Muscle of leg (tissue), 11 donors: ENCODE data around the gene DHRS4L2. TPM values are rescaled to one million over a fixed set of nuclear protein-coding genes. Genes with fewer than 3 reads are reported as not detected.
A peak's percentile ranks its signal among the peaks of the same experiment; 100 is the strongest.
"Not testable (repeated sequence)": the region's sequence is repeated elsewhere in the genome, so short reads cannot be mapped to it uniquely, and the experiment has no call there.

Source experiments
- DNase-seq: peaks from one replicate; pipeline ENCODE4 v3.0.0; 2013
- H3K27ac ChIP-seq: one replicate; pipeline ENCODE4 v1.5.1; 2013; ENCODE audit warnings: mild to moderate bottlenecking, low read length, control low read depth
- H3K27me3 ChIP-seq: one replicate; pipeline ENCODE4 v1.6.1; 2013; ENCODE audit warnings: low read length; ENCODE audit not compliant: control insufficient read depth, insufficient read depth
- H3K36me3 ChIP-seq: one replicate; pipeline ENCODE4 v1.6.1; 2013; ENCODE audit warnings: low read length; ENCODE audit not compliant: control insufficient read depth, insufficient read depth
- H3K4me1 ChIP-seq: one replicate; pipeline ENCODE4 v1.6.1; 2013; ENCODE audit warnings: low read length; ENCODE audit not compliant: control insufficient read depth, insufficient read depth
- H3K4me3 ChIP-seq: one replicate; pipeline ENCODE4 v1.5.1; 2013; ENCODE audit warnings: low read length, control low read depth
- H3K9me3 ChIP-seq: replicated peaks from 2 replicates; pipeline ENCODE4 v1.6.1; 2013; ENCODE audit warnings: low read depth, low read length; ENCODE audit not compliant: control insufficient read depth
- WGBS: methylation state at CpG from one replicate; pipeline ENCODE4 v1.1.5; 2013; ENCODE audit warnings: missing lambda C conversion rate; ENCODE audit not compliant: insufficient coverage; 5-methylcytosine and 5-hydroxymethylcytosine counted together
- polyA plus RNA-seq, 8 donors: library from polyadenylated mRNA; unstranded; fragments of 120-200 nt; gene quantifications; one replicate each; pipeline versions ENCODE4 v1.2.1 to v1.2.3, GENCODE V29; 2013; ENCODE audit warnings: inconsistent platforms in 1 of 8, low replicate concordance in 1 of 8; ENCODE audit not compliant: insufficient read length in 8 of 8, insufficient read depth in 1 of 8
- total RNA-seq: library from RNA; stranded (reverse); fragments of 120-200 nt; gene quantifications from one replicate; pipeline ENCODE4 v1.2.4, GENCODE V29; 2013

Gene DHRS4L2
- total and polyA plus RNA-seq, 9 donors: 8.8 to 16.3 (median 13.7) TPM

- H3K4me1 ChIP-seq, H3K36me3 ChIP-seq, H3K27ac ChIP-seq, H3K4me3 ChIP-seq, H3K9me3 ChIP-seq, H3K27me3 ChIP-seq, DNase-seq: not testable (repeated sequence)
Measured at GRCh38 chr14:23996009-23996408, 7.3 kb downstream of the DHRS4L2 start.

GRCh38 chr14:23996825-23997224, 8.1 kb downstream of the DHRS4L2 start:
- H3K4me1 ChIP-seq, H3K27ac ChIP-seq, H3K4me3 ChIP-seq, H3K27me3 ChIP-seq, H3K36me3 ChIP-seq, DNase-seq, H3K9me3 ChIP-seq: not testable (repeated sequence)
- no CpG with 5 or more reads among the region's 2 CpGs for WGBS

- H3K4me1 ChIP-seq, DNase-seq, H3K9me3 ChIP-seq, H3K4me3 ChIP-seq, H3K27me3 ChIP-seq, H3K27ac ChIP-seq, H3K36me3 ChIP-seq: not testable (repeated sequence)
- no CpG with 5 or more reads among the region's 5 CpGs for WGBS
Measured at GRCh38 chr14:23999640-24000039, 10.9 kb downstream of the DHRS4L2 start.

- H3K27me3 ChIP-seq, H3K4me3 ChIP-seq, H3K9me3 ChIP-seq, H3K4me1 ChIP-seq, H3K36me3 ChIP-seq, DNase-seq, H3K27ac ChIP-seq: not testable (repeated sequence)
Measured at GRCh38 chr14:24001078-24001477, 12.3 kb downstream of the DHRS4L2 start.

- not testable (repeated sequence) for H3K27me3 ChIP-seq, H3K27ac ChIP-seq, H3K4me3 ChIP-seq, H3K4me1 ChIP-seq, H3K36me3 ChIP-seq, DNase-seq, H3K9me3 ChIP-seq
- WGBS: no CpG with 5 or more reads among the region's 2 CpGs
Measured at GRCh38 chr14:24001679-24002078, 12.9 kb downstream of the DHRS4L2 start.

- not testable (repeated sequence) for H3K36me3 ChIP-seq, DNase-seq, H3K9me3 ChIP-seq, H3K4me1 ChIP-seq, H3K27me3 ChIP-seq, H3K27ac ChIP-seq
- no CpG with 5 or more reads among the region's 15 CpGs for WGBS
- peak overlapping the region; percentile 32 for H3K4me3 ChIP-seq
Measured at GRCh38 chr14:24006471-24006816, 17.7 kb downstream of the DHRS4L2 start.

- H3K9me3 ChIP-seq, H3K36me3 ChIP-seq, H3K27ac ChIP-seq, H3K27me3 ChIP-seq, H3K4me1 ChIP-seq: not testable (repeated sequence)
- H3K4me3 ChIP-seq: peak overlapping the region; percentile 39
- WGBS: 0% methylated on average over 20 of the region's 62 CpGs
- peak; percentile 51 for DNase-seq
Measured at GRCh38 chr14:24006817-24007652, 18.3 kb downstream of the DHRS4L2 start.

- Histone ChIP-seq H3K27ac (no peak overlapping the region), H3K4me3 (no peak overlapping the region), H3K36me3 (no peaks in the 10 kb centered on the region), H3K27me3 (no peaks in the 10 kb centered on the region), H3K4me1 (no peaks in the 10 kb centered on the region), H3K9me3 (no peaks in the 10 kb centered on the region)
- no peak for DNase-seq
- 86% methylated on average over 1 of the region's 2 CpGs for whole genome bisulfite sequencing
Measured at GRCh38 chr14:24011051-24011450, 22.3 kb downstream of the DHRS4L2 start.

GRCh38 chr14:24012726-24013273, 24.1 kb downstream of the DHRS4L2 start:
- WGBS: 73% methylated on average over 3 of the region's 4 CpGs
- DNase-seq, H3K27me3 ChIP-seq, H3K4me1 ChIP-seq, H3K36me3 ChIP-seq, H3K27ac ChIP-seq, H3K4me3 ChIP-seq, H3K9me3 ChIP-seq: not testable (repeated sequence)

GRCh38 chr14:24013654-24014514, 25.2 kb downstream of the DHRS4L2 start:
- peak; percentile 80 for DNase-seq
- no peaks in the 10 kb centered on the region for H3K4me1 ChIP-seq
- no peaks in the 10 kb centered on the region for H3K9me3 ChIP-seq
- H3K27me3 ChIP-seq: no peaks in the 10 kb centered on the region
- 6% methylated on average over 6 of the region's 12 CpGs for WGBS
- H3K36me3 ChIP-seq: no peaks in the 10 kb centered on the region
- H3K27ac ChIP-seq: no peak overlapping the region
- no peak overlapping the region for H3K4me3 ChIP-seq
